Muscle layer of colon (tissue), 2 donors: ENCODE results near the gene FBXO24.
"Not testable (repeated sequence)": the region's sequence is repeated elsewhere in the genome, so short reads cannot be mapped to it uniquely, and the experiment has no call there.

Experiments used
- H3K27ac ChIP-seq: one replicate; pipeline ENCODE4 v1.7.0; 2013; ENCODE audit warnings: low read depth, mild to moderate bottlenecking, low read length, moderate library complexity
- H3K27me3 ChIP-seq, 2 donors: one replicate each; pipeline ENCODE4 v1.7.0; 2013; ENCODE audit warnings: low read length in 2 of 2, mild to moderate bottlenecking in 2 of 2; ENCODE audit not compliant: insufficient read depth in 2 of 2, control insufficient read depth in 1 of 2
- H3K36me3 ChIP-seq: one replicate; pipeline ENCODE4 v1.7.0; 2013; ENCODE audit warnings: mild to moderate bottlenecking, low read length; ENCODE audit not compliant: insufficient read depth
- H3K4me1 ChIP-seq: one replicate; pipeline ENCODE4 v1.7.0; 2013; ENCODE audit warnings: mild to moderate bottlenecking, low read length; ENCODE audit not compliant: insufficient read depth
- H3K4me3 ChIP-seq, 2 donors: one replicate each; pipeline ENCODE4 v1.7.0; 2013; ENCODE audit warnings: low read length in 2 of 2, low read depth in 1 of 2, mild to moderate bottlenecking in 1 of 2, moderate library complexity in 1 of 2
- H3K9ac ChIP-seq: one replicate; pipeline ENCODE4 v1.7.0; 2013; ENCODE audit warnings: low read length
- H3K9me3 ChIP-seq: one replicate; pipeline ENCODE4 v1.7.0; 2013; ENCODE audit warnings: mild to moderate bottlenecking, low read length
- donor health status: abdominal sarcoma.
- donor health status: Adenocarcinoma of cecum.

FBXO24 gene

DNA sequence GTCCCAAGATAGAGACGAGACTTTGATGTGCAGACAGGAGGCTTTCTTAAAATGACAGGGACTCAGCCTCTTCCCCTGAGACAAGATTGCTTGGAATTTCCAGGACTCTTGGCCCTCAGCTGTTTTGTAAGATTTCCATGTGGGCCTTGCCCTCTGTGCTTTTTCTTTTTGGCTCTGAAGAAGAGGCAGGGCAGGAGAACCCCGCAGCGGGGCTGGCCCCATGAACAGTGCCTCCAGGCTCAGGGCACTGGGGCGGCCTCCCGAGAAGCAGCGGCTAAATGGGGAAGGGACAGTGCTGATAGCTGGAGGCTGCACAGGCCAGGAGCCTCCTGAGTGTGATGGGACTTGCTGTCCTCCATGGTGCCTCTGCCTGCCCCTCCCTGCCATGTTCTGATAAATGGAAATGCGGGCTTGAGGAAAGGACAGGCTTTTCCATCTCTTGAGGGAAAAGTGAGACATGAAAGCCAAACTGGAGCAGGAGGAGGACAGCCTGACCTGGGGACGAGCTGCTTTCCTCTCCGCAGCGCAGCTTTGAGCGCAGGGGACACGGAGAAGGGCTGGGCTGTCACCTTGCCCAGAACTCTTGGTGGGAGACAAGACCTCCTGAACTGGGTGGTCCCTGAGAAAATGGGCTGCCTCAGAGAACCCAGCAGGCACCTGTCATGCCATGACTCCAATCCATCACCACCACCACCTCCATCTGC lies 24.5 kb upstream of the FBXO24 start:
- H3K9me3 ChIP-seq, result no peaks in the 10 kb centered on the region
- no peak overlapping the region for H3K4me3 ChIP-seq
- H3K36me3 ChIP-seq, result peaks cover under 1% of the 10 kb centered on the region
- peaks cover 7% of the 10 kb centered on the region for H3K4me1 ChIP-seq
- no peaks in the 10 kb centered on the region for H3K27me3 ChIP-seq
- no peak overlapping the region for H3K27ac ChIP-seq
- no peak overlapping the region for H3K9ac ChIP-seq

DNA sequence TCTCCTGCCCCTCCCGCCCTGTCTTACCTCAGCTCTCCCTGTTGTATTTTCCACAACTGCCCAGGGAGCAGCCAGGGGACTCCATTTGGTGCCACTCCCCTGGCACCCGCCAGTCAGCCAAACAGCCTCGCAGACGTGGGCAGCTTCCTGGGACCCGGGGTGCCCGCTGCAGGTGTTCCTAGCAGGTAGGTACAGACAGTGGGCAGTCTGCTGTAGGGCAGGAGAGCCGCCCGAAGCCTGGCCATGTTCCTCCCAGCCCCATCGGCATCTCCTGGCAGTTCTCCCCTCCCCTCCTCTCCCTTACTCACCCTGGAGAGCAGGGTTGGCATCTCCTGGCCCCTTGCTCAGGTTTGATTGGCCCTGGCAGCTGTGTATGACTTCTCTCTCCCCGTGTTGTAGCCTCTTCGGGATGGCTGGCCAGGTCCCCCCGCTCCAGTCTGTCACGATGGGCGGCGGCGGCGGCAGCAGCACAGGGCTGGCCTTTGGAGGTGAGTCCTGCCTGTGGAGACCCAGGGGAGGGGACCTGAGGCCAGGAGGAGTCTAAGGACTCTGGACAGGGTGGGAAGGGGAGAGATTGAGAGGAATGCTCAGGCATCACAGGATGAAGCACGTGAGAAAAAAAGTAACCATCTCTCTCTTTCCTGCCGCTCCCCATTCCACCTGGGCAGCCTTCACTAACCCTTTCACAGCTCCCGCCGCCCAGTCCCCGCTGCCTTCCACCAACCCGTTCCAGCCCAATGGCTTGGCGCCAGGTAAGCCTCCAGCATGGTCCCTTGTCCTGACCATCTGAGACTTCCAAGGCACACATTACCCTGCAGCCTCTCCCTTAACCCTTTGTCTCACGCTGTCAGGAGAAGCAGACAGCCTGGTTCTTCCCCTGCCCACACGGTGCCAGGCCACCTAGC lies 23.7 kb upstream of the FBXO24 start:
- Histone ChIP-seq H3K36me3 (no peaks in the 10 kb centered on the region), H3K4me1 (peaks cover 7% of the 10 kb centered on the region), H3K9me3 (no peaks in the 10 kb centered on the region), H3K9ac (no peak overlapping the region), H3K4me3 (no peak overlapping the region), H3K27me3 (no peaks in the 10 kb centered on the region), H3K27ac (no peak overlapping the region)

DNA sequence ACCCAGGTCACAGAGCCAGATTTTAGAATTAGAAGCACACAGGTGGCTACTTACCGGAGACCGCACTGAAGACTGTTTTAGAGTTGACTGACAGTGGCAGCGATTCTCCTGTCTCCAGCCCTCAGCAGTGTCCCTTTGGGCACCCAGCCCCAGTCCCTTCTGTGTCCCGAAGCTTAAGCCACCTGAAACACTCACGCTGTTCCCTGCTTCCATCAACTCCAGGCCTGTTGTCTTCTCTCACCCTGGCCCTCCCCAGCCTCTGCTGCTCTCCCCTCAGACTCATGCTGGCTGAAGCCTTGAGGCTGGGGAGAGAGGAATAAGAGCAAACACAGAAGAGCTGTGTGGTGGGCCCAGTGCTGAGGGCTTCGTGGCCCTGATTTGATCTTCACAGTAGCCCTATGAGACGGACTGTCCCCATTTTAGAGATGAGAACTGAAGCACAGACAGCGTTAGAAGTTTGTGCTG lies 23.0 kb upstream of the FBXO24 start:
- H3K4me3 ChIP-seq, result no peak overlapping the region
- H3K27me3 ChIP-seq, result no peaks in the 10 kb centered on the region
- H3K9me3 ChIP-seq, result no peaks in the 10 kb centered on the region
- H3K4me1 ChIP-seq, result peaks cover 7% of the 10 kb centered on the region
- H3K9ac ChIP-seq, result no peak overlapping the region
- no peaks in the 10 kb centered on the region for H3K36me3 ChIP-seq
- H3K27ac ChIP-seq, result no peak overlapping the region

DNA sequence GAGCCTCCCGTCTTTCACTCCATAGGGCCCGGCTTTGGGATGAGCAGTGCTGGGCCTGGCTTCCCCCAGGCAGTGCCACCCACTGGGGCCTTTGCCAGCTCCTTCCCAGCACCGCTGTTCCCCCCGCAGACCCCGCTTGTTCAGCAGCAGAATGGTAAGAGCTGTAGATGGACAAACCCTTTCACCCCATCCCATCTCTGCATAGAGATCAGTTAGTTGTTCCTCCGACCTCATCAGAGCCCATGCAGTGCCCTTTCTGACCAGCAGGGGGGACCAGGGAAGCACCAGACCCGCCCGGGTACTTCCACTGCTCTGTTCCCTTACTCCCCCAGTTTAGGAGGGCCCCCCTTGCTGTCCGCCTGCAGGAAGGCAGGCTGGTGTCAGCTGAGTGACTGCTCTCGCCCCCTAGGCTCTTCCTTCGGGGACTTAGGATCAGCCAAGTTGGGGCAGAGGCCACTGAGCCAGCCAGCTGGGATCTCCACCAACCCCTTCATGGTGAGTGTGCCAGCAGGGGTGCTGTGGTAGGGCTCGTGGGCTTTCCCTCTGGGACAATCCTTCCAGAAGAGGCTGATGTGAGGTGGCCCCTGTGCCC lies 22.2 kb upstream of the FBXO24 start:
- Histone ChIP-seq H3K9me3 (no peaks in the 10 kb centered on the region), H3K9ac (no peak overlapping the region), H3K4me3 (no peak overlapping the region), H3K27ac (no peak overlapping the region), H3K27me3 (no peaks in the 10 kb centered on the region), H3K36me3 (no peaks in the 10 kb centered on the region), H3K4me1 (peaks cover 7% of the 10 kb centered on the region)

DNA sequence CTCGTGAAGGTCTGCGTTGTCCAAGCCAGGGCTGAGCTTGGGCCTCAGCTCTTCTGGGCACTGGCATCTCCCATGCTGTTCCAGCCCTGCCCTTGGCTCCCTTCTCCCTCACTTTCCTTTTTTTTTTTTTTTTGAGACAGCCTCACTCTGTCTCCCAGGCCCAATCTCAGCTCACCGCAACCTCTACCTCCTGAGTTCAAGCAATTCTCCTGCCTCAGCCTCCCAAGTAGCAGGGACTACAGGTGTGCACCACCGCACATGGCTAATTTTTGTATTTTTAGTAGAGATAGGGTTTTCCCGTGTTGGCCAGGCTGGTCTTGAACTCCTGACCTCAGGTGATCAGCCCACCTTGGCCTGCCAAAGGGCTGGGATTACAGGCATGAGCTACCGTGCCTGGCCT lies 21.7 kb upstream of the FBXO24 start:
- H3K4me1 ChIP-seq, H3K27ac ChIP-seq, H3K27me3 ChIP-seq, H3K9ac ChIP-seq, H3K36me3 ChIP-seq, H3K9me3 ChIP-seq, H3K4me3 ChIP-seq: not testable (repeated sequence)

DNA sequence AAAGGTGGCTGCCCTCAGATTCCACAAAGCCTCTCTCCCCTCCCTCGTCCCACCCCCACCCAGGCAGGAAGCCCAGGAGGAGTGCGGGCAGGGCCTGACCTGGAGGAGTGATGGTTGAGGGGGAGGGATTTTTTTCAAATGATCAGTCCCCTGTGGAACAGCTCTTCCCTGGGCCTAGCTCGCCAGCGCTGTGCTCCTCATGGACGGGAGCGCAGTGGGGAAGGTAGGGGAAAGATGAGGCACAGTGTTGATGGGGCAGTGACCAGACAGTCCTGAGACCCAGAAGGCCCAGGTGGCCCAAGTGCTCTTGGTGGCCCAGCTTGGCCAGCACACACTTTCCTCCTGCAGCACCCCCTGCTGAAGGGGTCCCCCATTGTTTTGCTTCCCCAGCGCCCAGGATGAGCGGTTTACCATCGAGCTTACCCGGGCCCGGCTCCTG lies 21.0 kb upstream of the FBXO24 start:
- Histone ChIP-seq H3K4me1 (peaks cover 7% of the 10 kb centered on the region), H3K27me3 (peaks cover 0 to 8% of the 10 kb centered on the region in 2 donors), H3K9me3 (no peaks in the 10 kb centered on the region), H3K27ac (no peak overlapping the region), H3K36me3 (no peaks in the 10 kb centered on the region), H3K4me3 (no peak overlapping the region), H3K9ac (no peak overlapping the region)

DNA sequence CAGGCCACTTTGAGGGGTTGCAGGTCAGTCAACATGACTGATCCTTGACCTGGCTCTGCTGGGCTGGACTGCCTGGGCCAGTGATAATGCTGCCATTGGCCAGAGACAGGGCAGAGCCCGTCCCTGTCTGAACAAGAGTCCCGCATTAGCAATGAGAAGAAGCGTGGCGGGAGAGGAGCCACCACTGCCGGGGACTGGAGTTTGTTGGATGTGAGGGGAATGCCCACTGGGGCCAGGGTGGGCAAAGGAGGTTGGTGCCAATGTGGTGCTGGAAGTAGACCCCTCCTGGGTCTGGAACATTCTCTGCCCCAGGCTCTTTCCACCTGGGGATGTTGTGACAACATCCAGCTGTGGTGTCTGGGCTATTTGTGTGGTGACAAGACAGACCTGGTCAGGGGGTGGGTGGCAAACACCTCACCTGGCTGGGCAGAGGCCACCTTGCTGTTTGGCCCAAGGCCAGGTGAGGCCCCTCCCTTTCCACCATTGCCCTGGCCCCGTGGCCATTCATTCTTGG lies 20.1 kb upstream of the FBXO24 start:
- H3K9ac ChIP-seq, result no peak overlapping the region
- H3K36me3 ChIP-seq, result no peaks in the 10 kb centered on the region
- no peak overlapping the region for H3K27ac ChIP-seq
- no peaks in the 10 kb centered on the region for H3K9me3 ChIP-seq
- H3K4me3 ChIP-seq, result no peak overlapping the region
- H3K27me3 ChIP-seq, result peaks cover 0 to 16% of the 10 kb centered on the region in 2 donors
- peaks cover 7% of the 10 kb centered on the region for H3K4me1 ChIP-seq

DNA sequence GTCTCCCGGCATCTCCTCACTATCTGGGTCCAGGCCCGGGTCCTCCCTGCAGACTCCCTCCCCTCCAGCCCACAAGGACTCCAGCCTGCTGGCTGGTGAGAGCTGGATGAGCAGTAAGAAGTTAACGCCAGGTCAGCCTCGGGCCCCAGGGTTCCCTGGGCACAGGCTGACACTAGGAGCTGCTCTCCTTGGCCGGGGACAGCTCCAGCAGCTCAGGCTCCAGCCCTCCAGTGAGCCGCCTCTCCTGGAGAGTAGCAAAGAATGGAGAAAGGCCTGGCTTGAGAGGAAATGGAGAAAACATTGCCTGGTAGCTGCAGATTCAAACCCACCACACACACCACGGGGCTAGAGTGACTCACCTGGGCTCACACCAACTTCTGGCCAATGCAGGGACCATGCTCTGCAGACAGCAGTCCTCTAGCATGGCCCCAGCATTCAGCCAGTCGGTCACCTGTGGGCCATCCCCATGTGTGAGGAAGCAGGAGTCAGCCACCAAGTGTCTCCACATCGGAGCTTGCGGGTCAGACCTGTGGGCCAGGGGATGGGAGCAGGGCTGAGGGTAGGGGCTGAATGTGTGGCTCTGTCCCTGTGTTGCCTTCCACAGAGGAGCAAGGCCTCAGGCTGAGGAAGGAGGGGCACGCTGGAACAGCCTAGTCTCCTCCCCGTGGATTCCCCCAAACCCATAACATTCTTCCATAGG lies 18.9 kb upstream of the FBXO24 start:
- H3K36me3 ChIP-seq, result no peaks in the 10 kb centered on the region

DNA sequence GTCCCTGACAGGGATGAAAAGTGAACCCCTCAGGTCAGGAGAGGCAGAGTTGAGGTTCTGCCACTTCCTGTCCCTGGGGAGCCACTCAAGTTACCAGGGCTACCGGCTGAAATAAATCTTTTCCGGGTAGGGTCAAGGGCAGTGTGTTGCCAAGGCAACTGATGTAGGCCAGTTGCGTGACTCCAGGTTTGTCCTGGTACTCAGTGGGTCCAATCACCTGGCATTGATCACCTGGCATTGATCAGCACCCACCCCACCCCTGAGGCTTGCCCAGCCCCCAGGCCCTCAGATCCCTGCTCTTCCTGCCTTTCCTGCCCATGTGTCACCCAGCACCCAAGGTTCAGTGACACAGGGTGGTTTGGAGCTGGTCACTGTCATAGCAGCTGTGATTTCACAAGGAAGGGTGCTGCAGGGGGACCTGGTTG lies 18.4 kb upstream of the FBXO24 start:
- H3K4me3 ChIP-seq, result no peak overlapping the region
- H3K27me3 ChIP-seq, result peaks cover 0 to 25% of the 10 kb centered on the region in 2 donors
- no peak overlapping the region for H3K9ac ChIP-seq
- peaks cover 7% of the 10 kb centered on the region for H3K4me1 ChIP-seq
- H3K9me3 ChIP-seq, result no peaks in the 10 kb centered on the region
- H3K36me3 ChIP-seq, result no peaks in the 10 kb centered on the region
- H3K27ac ChIP-seq, result no peak overlapping the region

More for the DNA sequence above, 18.9 kb upstream of the FBXO24 start:
- Histone ChIP-seq H3K9ac (no peak overlapping the region), H3K27me3 (peaks cover 0 to 20% of the 10 kb centered on the region in 2 donors), H3K4me1 (peaks cover 7% of the 10 kb centered on the region), H3K9me3 (no peaks in the 10 kb centered on the region), H3K27ac (no peak overlapping the region), H3K4me3 (no peak overlapping the region)

DNA sequence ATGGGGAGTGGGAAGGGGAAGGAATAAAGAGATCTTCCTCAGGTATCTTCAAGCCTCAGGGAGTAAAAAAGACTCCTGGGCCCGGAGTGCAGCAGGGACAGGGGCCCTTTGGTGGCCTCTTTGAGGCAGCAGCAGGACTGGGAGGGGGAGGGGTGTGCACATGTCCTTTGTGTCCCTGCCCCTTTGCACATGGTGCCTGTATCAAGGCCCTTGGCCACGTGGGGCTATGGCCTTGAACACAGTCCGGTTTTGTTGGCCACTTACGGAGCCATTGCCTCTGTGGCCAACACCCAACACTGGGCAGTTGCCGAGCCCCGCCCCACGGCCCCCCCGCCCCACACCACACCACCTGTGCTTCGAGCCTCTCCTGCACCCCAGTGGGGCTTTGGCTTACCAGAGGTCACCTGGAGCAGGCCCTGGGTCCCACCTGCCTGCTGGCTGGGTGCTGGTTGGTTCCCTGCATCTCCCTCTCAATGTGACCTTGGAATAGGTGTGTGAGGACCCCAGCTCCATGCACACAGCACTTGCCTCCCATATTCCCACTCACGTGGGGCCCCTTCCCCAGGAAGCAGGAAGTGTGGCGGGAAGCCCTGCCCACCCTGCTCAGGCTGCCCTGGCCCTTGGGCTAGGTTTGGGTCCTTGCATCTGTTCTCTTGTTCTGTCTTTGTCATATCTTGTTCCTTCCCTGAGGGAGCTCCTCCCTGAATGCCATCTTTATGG lies 17.8 kb upstream of the FBXO24 start:
- Histone ChIP-seq H3K27ac (no peak overlapping the region), H3K4me1 (peaks cover 7% of the 10 kb centered on the region), H3K4me3 (no peak overlapping the region), H3K27me3 (peaks cover 0 to 30% of the 10 kb centered on the region in 2 donors), H3K36me3 (no peaks in the 10 kb centered on the region), H3K9me3 (no peaks in the 10 kb centered on the region), H3K9ac (no peak overlapping the region)
